ENCODE results near the gene STK32B.

GRCh38 chr4:5545271-5545670, 494.0 kb downstream of the STK32B start:
- no peak for TF ChIP-seq CBX8 (IDR thresholded peaks at IDR 0.05)
- TF ChIP-seq CTCF (IDR thresholded peaks at IDR 0.05), result no peak
- TF ChIP-seq MYC (IDR thresholded peaks at IDR 0.05; ENCODE audit: borderline replicate concordance, low read length), result no peak
- no peak for TF ChIP-seq POLR2A (IDR thresholded peaks at IDR 0.05; ENCODE audit: low read length)
- no peak for TF ChIP-seq HEYL (CRISPR knock-in tag; IDR thresholded peaks at IDR 0.05)
- TF ChIP-seq CEBPB (IDR thresholded peaks at IDR 0.05), result no peak
- no peak for TF ChIP-seq MAX (IDR thresholded peaks at IDR 0.05)
- TF ChIP-seq RNF2 (IDR thresholded peaks at IDR 0.05; ENCODE audit: borderline replicate concordance, low read depth), result no peak
- no peak for TF ChIP-seq MAZ (IDR thresholded peaks at IDR 0.05; ENCODE audit: borderline replicate concordance, low read depth, low read length)
- no peak for TF ChIP-seq ESRRA (IDR thresholded peaks at IDR 0.05; ENCODE audit: borderline replicate concordance, low read length)
- no peak for TF ChIP-seq PBX3 (IDR thresholded peaks at IDR 0.05)
- no peak for TF ChIP-seq RCOR1 (IDR thresholded peaks at IDR 0.05; ENCODE audit: low read depth, low read length)
- no peak for TF ChIP-seq HOXA7 (CRISPR knock-in tag; IDR thresholded peaks at IDR 0.05)
- TF ChIP-seq EP300 (IDR thresholded peaks at IDR 0.05), result no peak

Measured in A549 (cell line).